Ovary (tissue), 3 donors: ENCODE measurements around the gene POT1.

Source experiments
- CTCF ChIP-seq, 3 donors: fragments of 450-650 bp in 2 of 3; fragments of 200-600 bp in 1 of 3; IDR thresholded peaks; one replicate each; pipeline versions ENCODE4 v1.5.1 to v1.8.0; 2016 to 2022; ENCODE audit warnings: antibody characterized with exemption in 3 of 3, mild to moderate bottlenecking in 1 of 3
- POLR2A ChIP-seq: fragments of 450-650 bp; IDR thresholded peaks from one replicate; pipeline ENCODE4 v1.6.1; 2017; ENCODE audit warnings: antibody characterized with exemption, mild to moderate bottlenecking, moderate library complexity
- donor health status: DM: no; HTN: no; CAD: no.

- no peak for TF ChIP-seq CTCF (IDR thresholded peaks at IDR 0.05)
- TF ChIP-seq POLR2A: no peak
Observed at GRCh38 chr7:124959676-124960075, 30.1 kb upstream of the POT1 start.
